ENCODE results near the gene PRKCH.

PRKCH gene

GRCh38 chr14:61341275-61342206, 20.2 kb downstream of the PRKCH start:
- no peak for DNase-seq

GRCh38 chr14:61342486-61342885, 21.1 kb downstream of the PRKCH start:
- peak; percentile 57 for DNase-seq

GRCh38 chr14:61342932-61343331, 21.6 kb downstream of the PRKCH start:
- no peak for DNase-seq

GRCh38 chr14:61343471-61343870, 22.1 kb downstream of the PRKCH start:
- no peak for DNase-seq

GRCh38 chr14:61343991-61344405, 22.6 kb downstream of the PRKCH start:
- no peak for DNase-seq

GRCh38 chr14:61344437-61345150, 23.2 kb downstream of the PRKCH start:
- no peak for DNase-seq

GRCh38 chr14:61345151-61345482, 23.7 kb downstream of the PRKCH start:
- DNase-seq, result no peak

- DNase-seq, result no peak
Measured at GRCh38 chr14:61346221-61346620, 24.8 kb downstream of the PRKCH start.

- no peak for DNase-seq
Measured at GRCh38 chr14:61346793-61347192, 25.4 kb downstream of the PRKCH start.

GRCh38 chr14:61347826-61348443, 26.6 kb downstream of the PRKCH start:
- DNase-seq, result no peak

- DNase-seq, result no peak
Measured at GRCh38 chr14:61350427-61351270, 29.3 kb downstream of the PRKCH start.

GRCh38 chr14:61351477-61351876, 30.1 kb downstream of the PRKCH start:
- no peak for DNase-seq

GRCh38 chr14:61355892-61356325, 34.5 kb downstream of the PRKCH start:
- peak; percentile 28 for DNase-seq

GRCh38 chr14:61357123-61357522, 35.7 kb downstream of the PRKCH start:
- no peak for DNase-seq

- no peak for DNase-seq
Measured at GRCh38 chr14:61358554-61359226, 37.3 kb downstream of the PRKCH start.

- no peak for DNase-seq
Measured at GRCh38 chr14:61360796-61361525, 39.6 kb downstream of the PRKCH start.

GRCh38 chr14:61362072-61362750, 40.8 kb downstream of the PRKCH start:
- no peak for DNase-seq

- no peak for DNase-seq
Measured at GRCh38 chr14:61364243-61364642, 42.9 kb downstream of the PRKCH start.

- DNase-seq, result no peak
Measured at GRCh38 chr14:61365667-61366212, 44.4 kb downstream of the PRKCH start.

- DNase-seq, result no peak
Measured at GRCh38 chr14:61368114-61368710, 46.8 kb downstream of the PRKCH start.

Measured in effector CD8-positive, alpha-beta T cell (primary cell).